NCI-H524 (cell line): Measurements from ENCODE around the gene KRTAP1-1.
"Not testable (repeated sequence)": the region's sequence is repeated elsewhere in the genome, so short reads cannot be mapped to it uniquely, and the experiment has no call there.

Experiments
- DNase-seq, 2 experiments: peaks; one replicate each; lab custom pipeline; 2025; lab: John Stamatoyannopoulos, UW

KRTAP1-1 gene

DNA sequence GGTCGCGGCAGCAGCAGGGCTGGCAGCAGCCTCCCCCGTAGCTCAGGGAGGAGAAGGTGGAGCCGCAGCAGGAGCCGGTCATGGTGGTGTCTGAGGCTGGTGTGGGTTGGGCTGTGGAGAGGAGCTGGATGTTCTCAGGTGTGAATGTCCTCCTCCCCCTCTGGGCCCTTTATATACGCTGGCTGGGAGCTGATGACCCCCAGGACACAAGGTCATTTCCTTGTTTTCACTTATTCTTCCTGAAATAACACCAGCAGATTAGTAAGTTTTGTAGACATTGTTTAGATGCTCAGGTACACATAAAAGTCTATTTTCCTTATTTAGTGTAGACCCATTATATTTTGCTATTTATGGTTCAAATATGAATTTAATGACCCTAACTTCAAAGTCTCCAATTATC lies 13.9 kb upstream of the KRTAP1-1 start, which contains the start of gene KRTAP2-2:
Gene KRTAP2-2 (minus strand): TSS at position 101 of the 400 bp plus-strand sequence. CDS start 19 bp downstream, at position 82.
- DNase-seq = not testable (repeated sequence)

- DNase-seq = not testable (repeated sequence)
Measured at GRCh38 chr17:41054556-41054955, 13.3 kb upstream of the KRTAP1-1 start.

GRCh38 chr17:41054025-41054424 lies 12.8 kb upstream of the KRTAP1-1 start:
- DNase-seq = no peak

- DNase-seq = no peak
Measured at GRCh38 chr17:41052566-41052965, 11.3 kb upstream of the KRTAP1-1 start.

GRCh38 chr17:41049110-41049509 lies 7.9 kb upstream of the KRTAP1-1 start:
- DNase-seq = no peak

GRCh38 chr17:41048441-41048840 lies 7.2 kb upstream of the KRTAP1-1 start:
- no peak for DNase-seq

DNA sequence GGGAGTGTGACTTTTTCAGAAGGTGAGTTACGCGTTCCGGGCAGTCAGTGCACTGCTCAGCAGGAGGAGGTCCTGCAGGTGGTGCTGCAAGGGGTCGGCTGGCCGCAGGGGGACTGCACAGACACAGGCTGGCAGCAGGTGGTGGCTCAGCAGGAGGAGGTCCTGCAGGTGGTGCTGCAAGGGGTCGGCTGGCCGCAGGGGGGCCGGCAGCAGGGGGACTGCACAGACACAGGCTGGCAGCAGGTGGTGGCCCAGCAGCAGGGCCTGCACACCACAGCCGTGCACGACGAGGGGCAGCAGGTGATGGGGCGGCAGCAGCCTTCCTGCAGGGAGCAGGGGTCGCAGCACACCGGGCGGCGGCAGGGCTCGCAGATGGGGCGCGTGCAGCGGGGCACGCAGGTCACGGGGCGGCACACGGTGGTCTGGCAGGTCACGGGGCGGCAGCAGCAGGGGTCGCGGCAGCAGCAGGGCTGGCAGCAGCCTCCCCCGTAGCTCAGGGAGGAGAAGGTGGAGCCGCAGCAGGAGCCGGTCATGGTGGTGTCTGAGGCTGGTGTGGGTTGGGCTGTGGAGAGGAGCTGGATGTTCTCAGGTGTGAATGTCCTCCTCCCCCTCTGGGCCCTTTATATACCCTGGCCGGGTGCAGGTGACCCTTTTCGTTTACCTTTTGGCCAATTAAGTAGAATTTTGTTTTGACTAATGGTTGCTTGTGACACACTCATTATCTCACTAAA lies 5.7 kb upstream of the KRTAP1-1 start, which contains the start of gene KRTAP2-1:
Gene KRTAP2-1 (minus strand): TSS at position 582 of the 731 bp plus-strand sequence. CDS start 49 bp downstream, at position 533.
- not testable (repeated sequence) for DNase-seq

DNA sequence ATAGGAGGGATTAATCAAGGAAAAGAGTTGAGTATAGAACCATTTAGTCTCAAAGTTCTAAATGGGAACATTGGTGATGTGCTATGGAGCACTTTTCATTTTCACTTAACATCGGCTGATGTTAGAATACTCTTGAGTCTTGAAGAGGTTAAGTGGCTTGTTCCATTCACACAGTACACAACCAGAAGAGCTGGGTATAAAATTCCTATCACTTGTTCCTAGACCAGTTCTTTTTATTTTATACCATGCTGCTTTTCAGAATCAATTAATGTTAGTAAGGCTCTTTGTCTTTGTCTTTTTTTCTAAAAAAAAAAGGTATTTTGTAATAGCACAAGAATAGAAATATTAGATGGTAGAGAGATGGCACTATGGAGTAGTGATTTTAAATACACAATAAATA lies 1.7 kb upstream of the KRTAP1-1 start:
- no peak for DNase-seq

- DNase-seq = no peak
Measured at GRCh38 chr17:41037853-41038350, 3.3 kb downstream of the KRTAP1-1 start.

DNA sequence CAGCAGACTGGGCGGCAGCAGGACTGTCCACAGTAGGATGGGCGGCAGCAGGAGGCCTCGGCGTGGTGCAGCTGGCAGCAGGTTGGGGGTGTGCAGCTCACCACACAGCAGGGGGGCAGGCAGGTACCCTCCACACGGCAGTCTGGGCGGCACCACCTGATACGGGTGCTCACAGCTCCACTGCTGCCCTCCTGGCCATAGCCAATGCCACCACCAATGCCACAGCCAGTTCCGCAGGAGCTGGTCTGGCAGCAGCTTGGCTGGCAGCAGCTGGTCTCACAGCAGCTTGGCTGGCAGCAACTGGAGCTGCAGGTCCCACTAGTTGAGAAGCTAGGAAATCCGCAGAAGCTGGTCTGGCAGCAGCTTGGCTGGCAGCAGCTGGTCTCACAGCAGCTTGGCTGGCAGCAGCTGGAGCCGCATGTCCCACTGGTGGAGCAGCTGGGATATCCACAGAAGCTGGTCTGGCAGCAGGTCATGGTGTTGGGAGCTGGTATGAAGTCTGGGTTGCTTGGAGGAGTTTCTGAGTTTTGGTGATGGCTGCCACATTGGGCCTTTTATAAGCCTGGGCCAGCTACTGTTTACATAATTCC lies 6.8 kb downstream of the KRTAP1-1 start, which contains the start of gene KRTAP1-3:
Gene KRTAP1-3 (minus strand): TSS at position 529 of the 590 bp plus-strand sequence. CDS start 53 bp downstream, at position 476.
- DNase-seq = not testable (repeated sequence)

DNA sequence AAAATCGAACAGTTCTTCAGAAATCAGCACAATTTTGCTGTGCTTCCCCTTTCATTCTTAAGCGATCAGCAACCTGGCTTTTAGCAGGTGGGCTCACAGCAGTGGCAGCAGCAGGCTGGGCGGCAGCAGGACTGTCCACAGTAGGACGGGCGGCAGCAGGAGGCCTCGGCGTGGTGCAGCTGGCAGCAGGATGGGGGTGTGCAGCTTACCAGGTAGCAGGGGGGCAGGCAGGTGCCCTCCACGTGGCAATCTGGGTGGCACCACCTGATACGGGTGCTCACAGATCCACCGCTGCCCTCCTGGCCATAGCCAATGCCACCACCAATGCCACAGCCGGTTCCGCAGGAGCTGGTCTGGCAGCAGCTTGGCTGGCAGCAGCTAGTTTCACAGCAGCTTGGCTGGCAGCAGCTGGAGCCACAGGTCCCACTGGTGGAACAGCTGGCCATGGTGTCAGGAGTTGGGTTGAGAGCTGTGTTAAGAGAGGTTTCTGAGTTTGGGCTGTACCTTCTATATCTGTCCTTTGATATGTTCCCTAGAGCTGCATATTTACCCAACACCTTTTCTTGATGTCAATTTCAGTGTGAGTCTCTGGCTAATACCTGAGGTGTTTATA lies 11.5 kb downstream of the KRTAP1-1 start, which contains the start of gene KRTAP1-4:
Gene KRTAP1-4 (minus strand): TSS at position 563 of the 613 bp plus-strand sequence. CDS start 117 bp downstream, at position 446.
- DNase-seq = no peak

GRCh38 chr17:41026715-41027471 lies 14.4 kb downstream of the KRTAP1-1 start, which contains the start of gene KRTAP1-5:
Gene KRTAP1-5, minus strand, starts transcription at chr17:41027208. Its CDS starts 53 bp downstream, at chr17:41027155.
- DNase-seq = no peak

- DNase-seq = no peak
Measured at GRCh38 chr17:41024697-41025096, 16.6 kb downstream of the KRTAP1-1 start.

GRCh38 chr17:41020336-41020735 lies 20.9 kb downstream of the KRTAP1-1 start:
- no peak for DNase-seq

GRCh38 chr17:41019415-41019814 lies 21.8 kb downstream of the KRTAP1-1 start:
- DNase-seq = no peak

- DNase-seq = no peak
Measured at GRCh38 chr17:41018541-41018940, 22.7 kb downstream of the KRTAP1-1 start.

- no peak for DNase-seq
Measured at GRCh38 chr17:41016578-41017215, 24.6 kb downstream of the KRTAP1-1 start.

DNA sequence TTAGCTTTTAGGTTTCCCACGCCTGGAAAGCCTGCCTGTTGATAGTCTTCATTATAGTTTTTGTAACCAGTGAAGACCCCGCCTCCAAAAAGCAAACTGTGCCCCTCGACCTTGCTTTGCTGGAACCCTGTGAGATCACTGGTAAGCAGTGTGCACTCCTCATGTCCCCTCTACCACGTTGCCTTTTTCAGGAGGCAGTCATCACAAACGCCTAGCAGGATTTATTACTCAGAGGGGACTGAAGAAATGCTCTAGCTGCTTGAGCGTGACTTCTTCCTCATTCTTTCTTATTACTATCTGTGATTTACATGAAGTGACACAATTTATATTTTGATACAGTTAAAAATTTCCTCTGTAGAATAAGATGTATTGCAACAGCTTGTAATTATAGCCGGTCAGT lies 25.8 kb downstream of the KRTAP1-1 start:
- no peak for DNase-seq

- DNase-seq = no peak
Measured at GRCh38 chr17:41013606-41014005, 27.6 kb downstream of the KRTAP1-1 start.

- DNase-seq = no peak
Measured at GRCh38 chr17:41013181-41013580, 28.1 kb downstream of the KRTAP1-1 start.
